DMS114 treated with DMSO at 0.1 percent for 48 hours (cell line): ENCODE data around the gene PLEKHG5.
"Not testable (repeated sequence)": the region's sequence is repeated elsewhere in the genome, so short reads cannot be mapped to it uniquely, and the experiment has no call there.

ENCODE experiments used
- DNase-seq: peaks from one replicate; lab custom pipeline; 2025; ENCODE audit not compliant: unreplicated experiment; lab: John Stamatoyannopoulos, UW

PLEKHG5 gene

DNA sequence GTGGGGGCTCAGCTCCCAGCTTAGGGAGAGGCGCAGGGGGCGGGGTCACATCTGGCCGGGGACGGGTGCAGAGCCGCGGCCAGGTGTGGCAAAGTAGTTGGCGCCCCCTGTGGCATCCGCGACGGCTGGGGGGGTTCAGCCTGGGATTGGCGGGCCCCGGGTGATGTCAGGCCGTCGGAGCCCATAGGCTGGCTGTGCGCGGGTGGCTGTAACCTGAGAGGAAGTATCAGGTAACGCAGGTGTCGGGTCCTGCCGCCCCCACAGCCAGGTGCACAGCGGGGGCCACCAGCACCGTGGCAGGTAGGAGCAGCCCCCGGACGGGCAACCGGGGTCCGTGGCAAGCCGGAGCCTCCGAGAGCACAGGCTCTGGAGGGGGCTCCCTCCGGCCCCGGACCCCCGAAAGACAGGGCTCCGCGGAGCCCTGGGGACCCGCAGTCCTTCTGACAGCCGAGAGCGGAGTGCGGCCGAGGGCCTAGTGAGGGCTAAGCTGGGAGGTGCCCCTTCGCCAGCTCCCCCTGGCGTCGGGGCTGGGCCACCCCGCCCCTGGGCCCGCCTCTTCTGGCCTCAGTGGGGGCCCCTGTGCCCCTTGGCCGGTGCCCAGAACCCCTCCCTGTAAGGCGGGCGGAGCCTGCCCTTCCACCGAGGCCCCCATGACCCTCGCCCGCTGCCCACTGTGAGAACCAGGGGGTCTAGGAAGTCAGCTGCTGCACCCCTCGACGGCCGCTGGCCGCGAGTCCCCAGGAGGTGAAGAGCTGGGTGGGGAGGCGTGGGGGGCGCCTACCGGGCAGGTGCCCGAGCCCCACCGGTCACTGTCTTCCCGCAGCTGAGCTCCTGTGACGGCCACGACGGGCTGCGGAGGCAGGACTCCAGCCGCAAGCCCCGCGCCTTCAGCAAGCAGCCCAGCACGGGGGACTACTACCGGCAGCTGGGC is 43.4 kb downstream of the PLEKHG5 start:
- DNase-seq = no peak

DNA sequence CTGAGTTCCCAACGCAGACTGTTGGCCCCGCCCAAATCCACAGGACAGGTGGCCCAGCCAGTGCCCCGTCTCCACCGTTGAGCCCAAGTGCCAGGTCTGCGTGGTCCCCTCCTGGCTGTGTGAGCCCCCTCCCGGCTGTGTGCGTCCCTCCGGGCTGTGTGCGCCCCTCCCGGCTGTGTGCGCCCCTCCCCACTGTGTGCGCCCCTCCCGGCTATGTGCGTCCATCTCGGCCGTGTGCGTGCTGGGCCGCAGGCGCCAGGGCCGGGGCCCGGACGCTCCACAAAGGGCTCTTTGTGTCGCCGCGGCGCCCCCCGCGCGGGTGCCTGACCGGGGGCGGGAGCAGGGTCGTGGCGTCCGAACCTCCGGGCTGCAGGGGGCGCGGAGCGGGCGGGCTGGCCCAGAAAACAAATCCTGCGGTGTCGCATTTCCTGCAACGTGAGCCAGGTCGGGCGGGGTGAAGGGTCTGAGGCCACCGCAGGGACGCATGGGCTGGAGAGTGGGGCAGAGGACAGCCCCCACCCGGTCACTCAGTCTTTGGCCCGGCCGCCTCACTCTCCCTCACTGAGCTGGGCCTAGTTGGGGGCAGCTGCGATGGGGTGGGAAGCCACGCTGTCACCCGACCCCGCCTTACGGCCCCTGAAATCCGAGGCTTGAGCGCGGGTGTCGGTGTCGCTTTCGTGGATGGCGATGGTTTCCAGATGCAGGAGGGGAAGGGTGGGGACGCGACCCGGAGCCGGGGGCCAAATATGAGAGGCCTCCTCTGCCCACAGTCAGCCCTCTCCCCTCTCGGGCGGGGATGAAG is 44.2 kb downstream of the PLEKHG5 start:
- DNase-seq = no peak

DNA sequence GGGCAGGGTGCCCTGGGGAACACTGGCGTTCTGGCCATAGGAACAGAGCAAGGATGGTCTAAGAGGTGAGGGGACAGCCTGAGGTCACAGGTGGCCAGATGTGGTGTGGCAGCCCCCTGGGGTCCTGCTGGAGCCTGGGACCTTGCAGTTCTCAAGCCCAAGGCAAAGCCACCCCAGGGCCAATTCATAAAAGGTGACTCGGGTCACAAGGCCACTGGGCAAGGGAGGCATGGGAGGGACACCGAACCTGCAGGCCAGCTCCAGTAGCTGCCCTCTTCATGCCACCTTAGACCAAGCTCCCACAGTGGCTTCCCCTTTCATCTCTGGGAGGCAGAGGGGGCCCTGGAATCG is 44.8 kb downstream of the PLEKHG5 start:
- no peak for DNase-seq

DNA sequence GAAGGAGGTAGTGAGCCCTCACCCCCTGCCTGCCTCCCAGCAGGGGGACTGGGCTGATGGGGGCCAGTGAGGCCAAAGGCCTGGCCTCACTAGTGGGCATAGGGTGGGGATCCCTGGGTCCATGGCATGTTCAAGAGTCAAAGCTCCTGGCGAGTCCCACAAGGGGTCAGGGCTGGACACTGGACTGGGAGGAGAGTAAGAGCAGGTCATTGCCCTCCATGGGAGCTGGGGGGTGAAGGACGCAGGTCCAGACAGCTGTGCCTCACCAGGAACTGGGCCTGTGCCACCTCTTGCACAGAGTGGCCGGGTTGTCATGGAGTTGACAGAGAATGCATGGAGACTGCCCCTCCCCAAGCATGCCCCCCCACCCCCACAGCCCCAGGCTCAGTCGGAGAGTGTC is 45.5 kb downstream of the PLEKHG5 start:
- not testable (repeated sequence) for DNase-seq

DNA sequence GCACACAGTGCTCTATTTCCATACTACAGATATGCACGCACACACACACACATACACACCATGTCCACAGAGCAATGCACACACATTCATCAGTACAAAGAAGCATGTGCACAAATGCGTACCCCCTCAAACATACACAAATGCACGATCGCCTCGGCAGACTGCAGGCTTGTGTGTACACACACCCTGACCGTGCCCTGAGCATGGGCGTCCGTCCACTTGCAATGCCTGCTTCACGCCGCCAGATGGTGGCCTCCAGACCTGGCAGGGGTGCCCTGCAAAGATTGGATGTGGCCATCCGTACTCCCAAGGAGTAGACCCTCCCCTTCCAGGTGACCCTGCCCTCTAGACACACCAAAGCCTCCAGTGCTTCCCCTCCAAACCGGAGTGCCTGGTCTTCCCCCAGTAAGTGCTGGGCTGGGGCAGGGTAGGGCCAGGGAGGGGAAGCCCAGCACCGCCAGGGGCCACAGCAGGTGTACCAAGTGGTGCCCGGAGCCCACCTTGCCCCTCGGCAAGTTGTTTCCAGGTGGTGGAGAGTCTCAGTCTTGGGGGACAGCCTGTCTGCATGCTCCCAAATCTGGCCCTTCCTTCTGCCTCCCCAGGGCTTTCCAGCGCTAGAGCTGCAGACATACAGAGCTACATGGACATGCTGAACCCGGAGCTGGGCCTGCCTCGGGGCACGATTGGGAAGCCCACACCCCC is 46.3 kb downstream of the PLEKHG5 start:
- DNase-seq = no peak

DNA sequence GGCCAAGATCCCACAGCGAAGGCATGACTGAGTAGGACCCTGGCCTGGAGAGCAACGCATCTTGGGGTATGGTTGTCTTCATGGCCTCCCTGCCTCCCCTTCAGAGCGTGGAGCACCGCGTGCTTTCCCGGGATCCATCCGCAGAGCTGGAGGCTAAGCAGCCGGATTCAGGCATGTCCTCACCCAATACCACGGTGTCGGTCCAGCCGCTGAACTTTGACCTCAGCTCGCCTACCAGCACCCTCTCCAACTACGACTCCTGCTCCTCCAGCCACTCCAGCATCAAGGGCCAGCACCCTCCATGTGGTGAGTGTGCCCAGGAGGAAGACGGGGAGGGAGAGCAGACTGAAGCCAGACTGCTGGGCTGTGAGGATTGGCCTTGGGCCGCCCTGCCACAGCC is 47.1 kb downstream of the PLEKHG5 start:
- DNase-seq = no peak

DNA sequence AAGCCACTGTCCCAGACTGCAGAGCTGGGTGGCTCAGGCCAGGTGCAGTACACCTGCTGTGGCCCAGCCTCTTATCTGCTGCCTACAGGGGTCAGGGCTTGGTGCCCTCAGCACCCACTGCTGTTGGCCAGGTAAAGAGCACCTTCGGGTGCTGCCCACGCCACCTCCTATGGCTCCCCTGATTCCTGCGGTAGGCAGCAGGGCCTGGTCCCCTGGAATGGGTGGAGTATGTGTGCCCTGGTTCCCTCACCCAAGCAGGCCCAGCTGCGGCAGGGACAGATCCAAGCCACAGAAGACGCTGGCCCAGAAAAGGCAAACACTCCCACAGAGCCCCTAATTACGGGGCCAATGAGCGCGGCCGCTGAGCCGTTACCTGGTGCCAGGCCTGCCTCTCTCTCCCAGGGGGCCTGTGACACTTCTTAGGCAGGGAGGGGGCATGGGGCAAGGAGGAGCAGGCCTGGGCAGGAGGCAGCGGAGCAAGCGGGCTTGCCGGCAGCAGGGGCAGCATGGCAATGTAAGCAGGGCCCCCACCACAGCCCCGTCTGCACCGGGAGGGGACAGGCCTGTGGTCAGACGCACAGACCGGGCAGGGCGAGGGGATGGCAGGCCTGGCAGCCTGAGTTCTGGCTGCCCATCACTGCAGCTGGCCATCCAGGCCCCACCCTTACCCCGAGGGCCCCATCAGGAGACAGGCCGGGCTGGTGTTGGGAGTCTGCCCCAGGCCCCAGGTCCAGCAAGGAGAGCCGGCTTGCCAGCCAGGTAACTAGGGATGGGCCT is 47.9 kb downstream of the PLEKHG5 start:
- DNase-seq = no peak

DNA sequence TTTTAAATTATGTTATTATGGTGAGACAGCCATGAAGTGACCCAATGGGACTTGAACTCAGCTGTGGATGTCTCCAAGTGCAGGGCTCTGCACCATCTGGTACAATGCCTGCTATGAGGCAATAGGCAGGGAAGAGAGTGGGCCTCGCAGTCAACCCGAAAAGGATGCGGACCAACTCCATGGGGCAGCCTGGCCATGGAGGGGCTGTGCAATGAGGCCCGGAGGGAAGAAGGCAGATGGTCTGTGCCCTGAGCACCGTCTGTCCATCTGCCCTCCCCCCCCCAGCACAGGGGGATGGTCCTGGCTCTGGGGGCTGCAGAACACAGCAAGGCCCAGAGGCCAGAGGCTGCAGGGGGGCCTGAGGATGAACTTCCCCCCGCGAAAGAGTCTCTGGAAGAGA is 49.9 kb downstream of the PLEKHG5 start:
- DNase-seq = no peak

DNA sequence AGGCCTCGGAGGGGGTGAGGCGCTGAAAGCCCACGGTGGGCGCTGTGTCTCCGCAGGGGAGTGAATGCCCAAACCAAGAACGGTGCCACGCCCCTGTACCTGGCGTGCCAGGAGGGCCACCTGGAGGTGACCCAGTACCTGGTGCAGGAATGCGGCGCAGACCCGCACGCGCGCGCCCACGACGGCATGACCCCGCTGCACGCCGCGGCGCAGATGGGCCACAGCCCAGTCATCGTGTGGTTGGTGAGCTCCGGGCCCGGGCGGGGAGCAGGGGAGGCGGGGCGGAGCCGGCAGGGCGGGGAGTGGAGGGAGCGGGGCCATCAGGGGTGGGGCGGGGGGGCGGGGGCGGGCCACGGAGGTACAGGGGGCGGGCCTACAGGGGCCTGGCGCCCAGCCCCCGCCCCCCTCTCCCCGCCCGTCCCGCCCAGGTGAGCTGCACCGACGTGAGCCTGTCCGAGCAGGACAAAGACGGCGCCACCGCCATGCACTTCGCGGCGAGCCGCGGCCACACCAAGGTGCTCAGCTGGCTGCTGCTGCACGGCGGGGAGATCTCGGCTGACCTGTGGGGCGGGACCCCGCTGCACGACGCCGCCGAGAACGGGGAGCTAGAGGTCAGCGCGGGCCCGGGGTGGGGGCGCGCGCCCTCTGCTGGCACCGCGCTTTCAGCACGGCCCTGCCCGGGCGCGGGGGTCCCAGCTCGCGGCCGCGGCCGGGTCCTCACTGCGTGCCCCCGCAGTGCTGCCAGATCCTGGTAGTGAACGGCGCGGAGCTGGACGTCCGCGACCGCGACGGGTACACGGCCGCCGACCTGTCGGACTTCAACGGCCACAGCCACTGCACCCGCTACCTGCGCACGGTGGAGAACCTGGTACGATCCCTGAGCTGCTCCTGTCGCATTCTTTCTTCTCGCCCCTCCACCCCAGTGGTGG is 51.0 kb downstream of the PLEKHG5 start:
- peak; percentile 28 for DNase-seq

DNA sequence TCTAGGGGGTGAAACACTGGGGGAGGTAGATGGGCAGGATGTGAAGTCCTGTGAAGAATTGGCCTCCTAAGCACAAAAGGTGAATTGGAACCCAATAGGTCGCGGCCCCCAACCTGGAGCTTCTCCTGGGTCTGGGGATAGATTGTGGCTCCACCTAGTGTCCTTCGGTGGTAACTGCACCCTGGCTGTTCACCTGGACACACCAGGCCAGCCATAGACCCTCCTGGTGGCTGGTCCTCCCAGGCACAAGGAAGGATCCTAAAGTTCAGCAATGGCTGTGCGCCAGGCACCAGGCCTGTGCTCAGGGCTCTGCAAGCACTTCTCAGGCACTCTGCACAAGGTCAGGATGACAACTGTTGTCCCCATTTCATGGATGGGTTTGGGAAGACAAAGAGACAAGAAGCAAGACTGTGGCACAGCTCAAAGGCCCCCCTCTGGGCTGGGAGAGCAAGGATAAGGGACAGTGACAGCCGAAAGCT is 53.4 kb downstream of the PLEKHG5 start:
- no peak for DNase-seq

DNA sequence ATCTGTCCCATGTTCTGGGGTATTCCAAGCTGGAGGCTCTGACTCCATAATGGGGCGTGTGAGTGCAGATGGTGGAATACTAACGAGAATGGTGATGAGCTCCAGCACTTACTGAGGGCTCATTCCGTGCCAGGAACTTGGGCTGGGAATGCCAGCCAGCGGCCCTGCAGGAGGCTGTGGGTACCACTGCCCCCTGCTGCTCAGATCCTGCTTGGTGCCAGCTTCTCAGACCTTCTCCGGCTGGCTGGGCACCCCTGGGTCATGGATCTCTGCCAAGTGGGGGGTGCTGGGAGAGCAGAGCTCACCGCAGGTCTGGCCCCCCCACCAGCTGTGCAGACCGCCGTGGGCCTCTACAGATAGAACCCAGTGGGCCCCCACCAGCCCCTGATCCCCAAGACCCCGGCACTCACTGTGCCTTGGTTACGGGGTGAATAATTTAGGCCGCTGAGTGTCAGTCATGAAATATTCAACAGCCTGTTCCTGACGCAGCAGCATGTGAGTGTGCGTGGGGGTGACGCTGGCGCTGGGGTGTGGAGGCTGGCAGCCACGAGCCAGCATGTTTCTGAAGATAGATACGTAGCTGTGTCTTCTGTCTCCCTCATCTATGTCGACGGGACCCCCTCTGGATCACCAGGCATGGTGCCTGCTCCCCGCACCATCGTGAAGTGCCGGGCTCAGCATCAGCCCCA is 54.3 kb downstream of the PLEKHG5 start:
- not testable (repeated sequence) for DNase-seq

DNA sequence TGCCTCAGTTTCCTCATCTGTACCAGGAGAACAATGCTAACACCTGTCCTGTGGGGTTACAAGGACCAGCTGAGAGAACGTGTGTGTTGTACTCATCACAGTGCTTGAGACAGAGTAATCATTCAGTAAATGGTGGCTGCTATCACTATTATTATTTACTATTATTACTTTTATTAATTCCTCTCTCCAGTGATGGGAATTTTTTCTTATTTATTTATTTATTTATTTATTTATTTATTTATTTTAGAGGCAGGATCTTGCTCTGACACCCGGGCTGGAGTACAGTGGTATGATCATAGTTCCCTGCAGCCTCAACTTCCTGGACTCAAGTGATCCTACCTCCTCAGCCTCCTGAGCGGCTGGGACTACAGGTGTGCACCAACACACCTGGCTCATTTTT is 55.2 kb downstream of the PLEKHG5 start:
- not testable (repeated sequence) for DNase-seq

DNA sequence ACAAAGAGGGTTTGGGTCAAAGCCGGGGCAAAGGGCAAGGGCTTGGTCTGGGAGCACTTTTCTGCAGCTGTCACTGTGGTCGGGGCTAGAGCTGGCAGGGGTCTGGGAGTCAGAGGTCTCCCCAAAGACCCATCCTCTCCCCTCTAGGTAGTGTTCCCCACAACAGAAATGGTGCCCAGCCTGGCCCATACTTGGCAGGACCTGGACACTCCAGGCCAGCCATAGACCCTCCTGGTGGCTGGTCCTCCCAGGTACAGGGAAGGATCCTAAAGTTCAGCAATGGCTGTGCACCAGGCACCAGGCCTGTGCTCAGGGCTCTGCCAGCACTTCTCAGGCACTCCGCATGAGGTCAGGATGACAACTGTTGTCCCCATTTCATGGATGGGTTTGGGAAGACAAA is 55.9 kb downstream of the PLEKHG5 start:
- no peak for DNase-seq

DNA sequence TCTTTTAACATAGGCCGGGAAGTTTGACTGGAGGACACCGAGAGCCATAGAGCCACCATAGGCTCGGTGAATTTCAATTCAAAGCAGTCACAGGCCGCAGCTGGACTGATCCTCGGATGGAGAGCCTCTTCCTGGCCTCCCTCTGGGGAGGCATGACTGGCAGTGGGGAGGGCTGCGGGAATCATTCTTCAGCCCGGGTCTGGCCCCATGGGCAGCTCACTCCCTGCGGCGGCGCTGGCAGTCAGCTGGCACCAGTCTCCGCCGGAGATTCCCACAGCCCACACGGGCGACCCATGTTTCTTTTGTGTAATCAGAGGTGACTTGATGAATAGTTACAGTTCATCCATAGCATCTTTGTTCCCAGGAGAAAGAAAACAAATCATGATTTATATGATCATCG is 56.3 kb downstream of the PLEKHG5 start:
- no peak for DNase-seq

DNA sequence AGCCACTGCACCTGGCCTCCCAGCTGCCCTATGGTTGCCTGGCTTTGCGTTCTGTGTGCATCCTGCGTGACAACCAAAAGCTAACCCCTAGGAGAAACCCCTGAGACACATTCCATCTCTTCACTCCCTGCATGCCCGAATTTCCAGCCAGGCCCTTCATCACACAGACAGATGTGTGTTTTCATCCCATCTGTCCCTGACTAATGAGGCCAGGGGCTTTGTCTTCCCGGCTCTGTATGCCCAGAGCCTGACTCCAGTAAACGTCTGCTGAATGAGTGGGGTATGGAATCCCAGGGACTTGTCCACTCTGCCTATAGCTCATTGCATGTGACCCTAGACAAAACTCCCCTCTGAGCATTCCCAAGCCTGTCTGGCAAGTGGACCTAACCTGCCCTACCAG is 57.3 kb downstream of the PLEKHG5 start:
- no peak for DNase-seq

DNA sequence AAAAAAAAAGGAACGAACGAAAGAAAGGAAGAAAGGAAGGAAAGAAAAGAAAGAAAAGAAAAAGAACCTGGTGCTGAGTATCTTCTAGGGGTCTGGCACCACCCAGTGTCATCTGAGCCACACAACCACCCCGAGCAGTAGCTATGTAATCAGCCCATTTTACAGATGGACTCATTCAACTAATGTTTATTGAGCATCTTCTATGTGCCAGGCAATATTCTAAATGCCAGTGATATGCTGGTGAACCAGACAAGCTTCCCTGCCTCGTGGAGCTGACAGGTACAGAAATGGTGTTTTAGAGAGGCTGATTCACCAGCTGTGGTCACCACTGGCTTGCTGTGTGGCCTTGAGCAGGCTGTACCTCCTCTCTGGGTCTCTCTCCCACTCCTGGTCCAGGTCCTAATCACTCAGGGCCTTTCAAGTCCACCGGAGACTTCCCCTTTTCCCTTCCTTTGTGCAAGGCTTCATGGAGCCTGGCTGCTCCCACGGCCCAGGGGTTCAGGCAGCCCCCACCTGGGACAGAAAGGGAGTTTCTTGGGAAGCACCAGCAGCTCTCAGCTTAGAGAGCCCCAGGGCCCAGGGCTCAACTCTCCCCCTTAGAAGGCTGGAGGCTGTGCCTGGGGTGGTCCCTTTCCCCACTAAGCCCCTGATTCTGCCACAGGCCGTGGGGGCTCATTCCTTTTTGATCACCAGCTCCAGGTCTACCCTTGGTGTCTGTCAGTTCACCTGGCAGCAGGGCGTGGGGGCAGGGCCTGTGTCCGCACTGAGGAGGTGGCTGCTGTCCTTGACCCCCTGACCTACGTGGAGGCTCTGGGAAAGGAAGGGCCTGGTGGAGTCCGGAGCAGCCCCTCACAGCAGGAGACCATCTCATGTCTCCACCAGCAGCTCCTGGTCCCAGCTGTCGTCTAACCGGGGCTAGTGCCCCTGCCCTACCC is 59.6 kb downstream of the PLEKHG5 start:
- DNase-seq = not testable (repeated sequence)

DNA sequence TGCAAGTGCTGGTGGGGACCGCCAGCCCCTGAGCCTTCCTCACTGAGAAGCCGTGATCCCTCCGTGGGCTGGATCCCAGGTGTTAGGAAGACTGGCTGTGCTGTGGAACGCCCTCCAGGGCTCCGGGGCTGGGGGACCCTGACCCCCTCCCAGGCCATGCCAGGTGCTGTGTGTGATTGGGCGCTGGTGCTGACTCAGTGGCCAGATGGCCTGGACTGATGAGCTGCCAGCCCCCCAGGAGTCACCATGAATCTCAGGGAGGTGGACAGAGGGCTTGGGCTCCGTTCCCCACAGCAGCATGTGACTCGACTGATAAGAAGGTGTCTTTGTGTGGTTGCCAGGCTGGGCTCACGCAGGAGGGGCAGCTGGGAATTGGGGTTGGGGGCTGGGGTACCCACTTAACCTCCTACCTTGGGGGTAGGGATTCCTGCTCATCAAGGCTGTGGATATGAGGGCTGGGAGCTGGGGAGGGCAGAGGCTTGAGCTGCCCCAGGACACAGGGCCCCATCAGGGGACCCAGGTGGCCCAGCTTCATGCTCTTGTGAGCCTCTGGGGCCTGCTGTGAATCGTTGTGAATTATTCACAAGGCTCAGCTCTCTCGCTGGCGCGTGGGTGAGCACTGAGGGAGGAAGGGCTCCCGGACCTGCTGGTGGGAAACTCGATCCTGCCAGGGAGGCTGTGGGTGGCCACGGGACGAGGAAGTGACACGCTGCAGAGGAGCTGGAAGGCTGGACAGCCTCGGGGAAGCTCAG is 61.6 kb downstream of the PLEKHG5 start:
- DNase-seq = not testable (repeated sequence)
